ENCODE measurements around the gene ZDHHC8.

Gene ZDHHC8

GRCh38 chr22:20165913-20166312, 34.3 kb downstream of the ZDHHC8 start:
- no peak for DNase-seq

GRCh38 chr22:20166703-20167102, 35.1 kb downstream of the ZDHHC8 start:
- DNase-seq = no peak

GRCh38 chr22:20167643-20168322, 36.2 kb downstream of the ZDHHC8 start:
- no peak for DNase-seq

- no peak for DNase-seq
These were observed 37.7 kb downstream of the ZDHHC8 start for GRCh38 chr22:20169253-20169822.

- DNase-seq = no peak
These were observed 38.6 kb downstream of the ZDHHC8 start for GRCh38 chr22:20170170-20170569.

GRCh38 chr22:20171288-20172140, 39.9 kb downstream of the ZDHHC8 start:
- DNase-seq = no peak

- DNase-seq = no peak
These were observed 40.6 kb downstream of the ZDHHC8 start for GRCh38 chr22:20172141-20172613.

GRCh38 chr22:20173246-20173645, 41.6 kb downstream of the ZDHHC8 start:
- DNase-seq = no peak

GRCh38 chr22:20173772-20174171, 42.2 kb downstream of the ZDHHC8 start:
- no peak for DNase-seq

GRCh38 chr22:20174785-20175596, 43.4 kb downstream of the ZDHHC8 start:
- DNase-seq = no peak

- DNase-seq = no peak
These were observed 43.9 kb downstream of the ZDHHC8 start for GRCh38 chr22:20175597-20175900.

- no peak for DNase-seq
These were observed 44.9 kb downstream of the ZDHHC8 start for GRCh38 chr22:20176421-20177085.

GRCh38 chr22:20177217-20177911, 45.8 kb downstream of the ZDHHC8 start:
- DNase-seq = no peak

GRCh38 chr22:20178075-20178914, 46.7 kb downstream of the ZDHHC8 start:
- no peak for DNase-seq

- no peak for DNase-seq
These were observed 47.3 kb downstream of the ZDHHC8 start for GRCh38 chr22:20178915-20179227.

GRCh38 chr22:20179455-20180244, 48.0 kb downstream of the ZDHHC8 start:
- no peak for DNase-seq

- no peak for DNase-seq
These were observed 48.6 kb downstream of the ZDHHC8 start for GRCh38 chr22:20180245-20180630.

- DNase-seq = no peak
These were observed 49.0 kb downstream of the ZDHHC8 start for GRCh38 chr22:20180640-20181039.

- DNase-seq = no peak
These were observed 49.7 kb downstream of the ZDHHC8 start for GRCh38 chr22:20181194-20181883.

- DNase-seq = no peak
These were observed 50.3 kb downstream of the ZDHHC8 start for GRCh38 chr22:20181884-20182236.

Measured in GOT3 (cell line).